HEK293T (cell line): ENCODE measurements around the gene FOXN1.

Experiments used
- ELF4 ChIP-seq: fragments of 450-650 bp; IDR thresholded peaks from 2 replicates; pipeline ENCODE4 v1.6.1; 2017; ENCODE audit warnings: antibody characterized with exemption
- FOXA1 ChIP-seq: fragments of 450-650 bp; IDR thresholded peaks from 2 replicates; pipeline ENCODE4 v1.6.1; 2016; ENCODE audit warnings: mild to moderate bottlenecking
- NFRKB ChIP-seq: fragments of 450-650 bp; IDR thresholded peaks from 2 replicates; pipeline ENCODE4 v1.6.1; 2016; ENCODE audit warnings: mild to moderate bottlenecking, moderate library complexity
- PKNOX1 ChIP-seq: fragments of 450-650 bp; IDR thresholded peaks from 2 replicates; pipeline ENCODE4 v1.6.1; 2016
- TARDBP ChIP-seq: fragments of 450-650 bp; IDR thresholded peaks from 2 replicates; pipeline ENCODE4 v1.6.1; 2016

GRCh38 chr17:28563475-28563874 lies 57.3 kb downstream of the FOXN1 start:
- TF ChIP-seq NFRKB (no peak), PKNOX1 (no peak), TARDBP (no peak), FOXA1 (no peak), ELF4 (no peak)
